HepG2 (cell line): ENCODE results near the gene RIPK3. TPM values are rescaled to one million over a fixed set of nuclear protein-coding genes. Genes with fewer than 3 reads are reported as not detected.

ENCODE experiments used
- BHLHE40 ChIP-seq: IDR thresholded peaks from 2 replicates; pipeline ENCODE4 v1.6.1; 2011; ENCODE audit warnings: low read length, improper control_type of control experiment
- DDIT3 ChIP-seq: sonication (generic); formaldehyde crosslinking; IDR thresholded peaks from 2 replicates; pipeline ENCODE4 v1.4.0; 2020; ENCODE audit warnings: mild to moderate bottlenecking, missing genetic modification reagents
- EHMT2 ChIP-seq: fragments of 200-600 bp; sonication (generic); IDR thresholded peaks from 2 replicates; pipeline ENCODE4 v1.7.0; 2017; ENCODE audit warnings: antibody characterized with exemption, low read depth, low read length, borderline replicate concordance
- FOXA3 ChIP-seq: IDR thresholded peaks from 2 replicates; pipeline ENCODE4 v1.6.1; 2016; ENCODE audit warnings: missing genetic modification reagents, missing compliant biosample characterization
- FOXC1 ChIP-seq: sonication (generic); formaldehyde crosslinking; IDR thresholded peaks from 2 replicates; pipeline ENCODE4 v1.8.0; 2022; ENCODE audit warnings: mild to moderate bottlenecking, missing genetic modification reagents, borderline replicate concordance
- GATAD1 ChIP-seq: IDR thresholded peaks from 2 replicates; pipeline ENCODE4 v1.6.1; 2016; ENCODE audit warnings: missing genetic modification reagents, missing compliant biosample characterization
- GATAD2A ChIP-seq: IDR thresholded peaks from 2 replicates; pipeline ENCODE4 v1.6.1; 2016
- HNRNPL ChIP-seq: fragments of 200-400 bp; formaldehyde crosslinking; IDR thresholded peaks from 2 replicates; pipeline ENCODE4 v1.6.1; 2017; ENCODE audit warnings: mild to moderate bottlenecking, low read depth, low read length
- MAZ ChIP-seq, 2 experiments: sonication (generic) in 1 of 2; formaldehyde crosslinking in 1 of 2; IDR thresholded peaks; 2 replicates each; pipeline versions ENCODE4 v1.5.0 to v1.6.1; 2012 to 2020; ENCODE audit warnings: low read depth in 2 of 2, mild to moderate bottlenecking in 2 of 2, borderline replicate concordance in 1 of 2, improper control_type of control experiment in 1 of 2, low read length in 1 of 2, missing genetic modification reagents in 1 of 2, moderate library complexity in 1 of 2
- MLLT10 ChIP-seq: sonication (generic); formaldehyde crosslinking; IDR thresholded peaks from 2 replicates; pipeline ENCODE4 v1.4.0; 2020; ENCODE audit warnings: missing genetic modification reagents
- MLX ChIP-seq: IDR thresholded peaks from 2 replicates; pipeline ENCODE4 v1.6.1; 2016
- PBX3 ChIP-seq: sonication (generic); formaldehyde crosslinking; IDR thresholded peaks from 2 replicates; pipeline ENCODE4 v1.8.1; 2023; ENCODE audit warnings: missing genetic modification reagents, inconsistent platforms, borderline replicate concordance
- SAP130 ChIP-seq: IDR thresholded peaks from 2 replicates; pipeline ENCODE4 v1.6.1; 2016; ENCODE audit warnings: low read depth
- SKI ChIP-seq: fragments of 450-650 bp; IDR thresholded peaks from one replicate; pipeline ENCODE4 v1.6.1; 2018; ENCODE audit warnings: mild to moderate bottlenecking; ENCODE audit not compliant: partially characterized antibody
- SOX6 ChIP-seq, 2 experiments: fragments of 450-650 bp in 1 of 2; sonication (generic) in 1 of 2; formaldehyde crosslinking in 1 of 2; IDR thresholded peaks; 2 replicates each; pipeline versions ENCODE4 v1.4.0 to v1.6.1; 2017 to 2020; ENCODE audit warnings: antibody characterized with exemption in 1 of 2, mild to moderate bottlenecking in 1 of 2, missing genetic modification reagents in 1 of 2
- ZFP37 ChIP-seq: sonication (generic); formaldehyde crosslinking; IDR thresholded peaks from 2 replicates; pipeline ENCODE4 v1.4.0; 2020; ENCODE audit warnings: missing genetic modification reagents, borderline replicate concordance
- ZMYM3 ChIP-seq: sonication (generic); formaldehyde crosslinking; IDR thresholded peaks from 2 replicates; pipeline ENCODE4 v1.5.1; 2020; ENCODE audit warnings: mild to moderate bottlenecking, missing genetic modification reagents
- polyA plus RNA-seq, 8 experiments: library from polyadenylated mRNA; depleted of rRNA in 3 of 8; stranded (reverse) in 7 of 8; unstranded in 1 of 8; fragments of >200 nt; fragmentation: Illumina TruSeq in 4 of 8; extraction: Trizol in 4 of 8; gene quantifications; 2 replicates each; pipeline versions ENCODE4 v1.2.1 to v1.2.3, GENCODE V29; 2011 to 2016; ENCODE audit warnings: low read depth in 4 of 8, missing spikeins in 1 of 8, mixed read lengths in 1 of 8; ENCODE audit not compliant: insufficient read depth in 1 of 8
- total RNA-seq, 5 experiments: library from RNA; depleted of rRNA; stranded (reverse); fragments of >200 nt; fragmentation: Illumina TruSeq; extraction: Trizol; gene quantifications; 2 replicates each; pipeline ENCODE4 v1.2.3, GENCODE V29; 2016; ENCODE audit warnings: low read depth in 1 of 5
- TF ChIP-seq, protein P1 (sequence below): sonication (generic); formaldehyde crosslinking; IDR thresholded peaks from 2 replicates; pipeline ENCODE4 v1.5.1; 2020; ENCODE audit warnings: mild to moderate bottlenecking, missing genetic modification reagents
- TF ChIP-seq, protein P2 (sequence below): sonication (generic); formaldehyde crosslinking; IDR thresholded peaks from 2 replicates; pipeline ENCODE4 v1.4.0; 2020; ENCODE audit warnings: missing genetic modification reagents
- TF ChIP-seq, protein P3 (sequence below): IDR thresholded peaks from 2 replicates; pipeline ENCODE4 v1.6.1; 2016; ENCODE audit warnings: mild to moderate bottlenecking

Gene RIPK3
- total and polyA plus RNA-seq, 2 of the 13 experiments (the other 11 are each of a cell fraction or from before 2014, with no cell fraction given), result not detected

DNA sequence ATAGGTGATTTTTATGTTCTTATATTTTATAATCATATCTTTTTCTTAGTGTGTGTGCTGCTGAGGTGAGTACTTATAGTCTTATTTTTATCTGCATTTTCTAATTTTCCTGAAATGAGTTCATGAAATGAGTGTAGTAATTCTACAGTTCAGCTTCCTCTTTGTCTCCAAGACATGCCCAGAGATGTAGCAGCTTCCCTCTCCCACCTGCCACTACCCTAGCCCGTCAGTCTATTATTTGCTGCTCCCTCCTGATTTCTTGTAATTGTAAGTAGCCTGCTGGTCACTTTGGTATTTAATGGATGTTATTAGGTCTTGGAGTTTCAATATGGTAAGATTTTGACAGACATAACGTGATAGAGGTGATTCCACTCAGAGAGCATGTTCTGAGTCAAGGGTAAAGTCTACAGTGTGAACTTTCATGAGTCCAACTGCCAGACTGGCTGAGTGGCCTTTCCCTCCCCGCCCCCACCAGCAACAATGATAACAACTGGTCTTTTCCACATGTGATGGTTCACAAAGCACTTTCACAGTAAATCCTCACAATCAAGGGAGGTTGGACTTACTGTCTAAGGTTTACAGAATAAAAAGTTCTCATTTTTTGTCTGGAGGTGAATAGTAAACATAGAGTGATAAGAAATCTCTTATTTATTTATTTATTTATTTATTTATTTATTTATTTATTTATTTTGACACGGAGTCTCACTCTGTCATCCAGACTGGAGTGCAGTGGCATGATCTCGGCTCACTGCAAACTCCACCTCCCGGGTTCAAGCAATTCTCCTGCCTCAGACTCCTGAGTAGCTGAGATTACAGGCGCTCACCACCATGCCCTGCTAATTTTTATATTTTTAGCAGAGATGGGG lies 4.2 kb upstream of the RIPK3 start (continued):
- TF ChIP-seq, protein P1, sequence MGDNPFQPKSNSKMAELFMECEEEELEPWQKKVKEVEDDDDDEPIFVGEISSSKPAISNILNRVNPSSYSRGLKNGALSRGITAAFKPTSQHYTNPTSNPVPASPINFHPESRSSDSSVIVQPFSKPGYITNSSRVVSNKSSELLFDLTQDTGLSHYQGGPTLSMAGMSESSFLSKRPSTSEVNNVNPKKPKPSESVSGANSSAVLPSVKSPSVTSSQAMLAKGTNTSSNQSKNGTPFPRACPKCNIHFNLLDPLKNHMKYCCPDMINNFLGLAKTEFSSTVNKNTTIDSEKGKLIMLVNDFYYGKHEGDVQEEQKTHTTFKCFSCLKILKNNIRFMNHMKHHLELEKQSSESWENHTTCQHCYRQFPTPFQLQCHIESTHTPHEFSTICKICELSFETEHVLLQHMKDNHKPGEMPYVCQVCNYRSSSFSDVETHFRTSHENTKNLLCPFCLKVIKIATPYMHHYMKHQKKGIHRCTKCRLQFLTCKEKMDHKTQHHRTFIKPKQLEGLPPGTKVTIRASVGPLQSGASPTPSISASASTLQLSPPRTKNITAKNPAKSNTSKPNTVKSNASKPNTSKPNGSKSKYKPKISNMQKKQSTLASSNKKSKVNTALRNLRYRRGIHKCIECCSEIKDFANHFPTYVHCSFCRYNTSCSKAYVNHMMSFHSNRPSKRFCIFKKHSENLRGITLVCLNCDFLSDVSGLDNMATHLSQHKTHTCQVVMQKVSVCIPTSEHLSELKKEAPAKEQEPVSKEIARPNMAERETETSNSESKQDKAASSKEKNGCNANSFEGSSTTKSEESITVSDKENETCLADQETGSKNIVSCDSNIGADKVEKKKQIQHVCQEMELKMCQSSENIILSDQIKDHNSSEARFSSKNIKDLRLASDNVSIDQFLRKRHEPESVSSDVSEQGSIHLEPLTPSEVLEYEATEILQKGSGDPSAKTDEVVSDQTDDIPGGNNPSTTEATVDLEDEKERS (CRISPR knock-in tag), result no peak
- TF ChIP-seq, protein P2, sequence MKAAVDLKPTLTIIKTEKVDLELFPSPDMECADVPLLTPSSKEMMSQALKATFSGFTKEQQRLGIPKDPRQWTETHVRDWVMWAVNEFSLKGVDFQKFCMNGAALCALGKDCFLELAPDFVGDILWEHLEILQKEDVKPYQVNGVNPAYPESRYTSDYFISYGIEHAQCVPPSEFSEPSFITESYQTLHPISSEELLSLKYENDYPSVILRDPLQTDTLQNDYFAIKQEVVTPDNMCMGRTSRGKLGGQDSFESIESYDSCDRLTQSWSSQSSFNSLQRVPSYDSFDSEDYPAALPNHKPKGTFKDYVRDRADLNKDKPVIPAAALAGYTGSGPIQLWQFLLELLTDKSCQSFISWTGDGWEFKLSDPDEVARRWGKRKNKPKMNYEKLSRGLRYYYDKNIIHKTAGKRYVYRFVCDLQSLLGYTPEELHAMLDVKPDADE, result no peak
- 0 out of 2 replicates have a peak, but pooled peaks have one; percentile 21 for TF ChIP-seq FOXA3 (CRISPR knock-in tag)
- TF ChIP-seq EHMT2, result no peak
- 0 out of 2 replicates have a peak, but pooled peaks have one; percentile 15 for TF ChIP-seq FOXC1 (CRISPR knock-in tag)
- peak; percentile 47 for TF ChIP-seq GATAD2A (CRISPR knock-in tag)
- TF ChIP-seq, protein P3, sequence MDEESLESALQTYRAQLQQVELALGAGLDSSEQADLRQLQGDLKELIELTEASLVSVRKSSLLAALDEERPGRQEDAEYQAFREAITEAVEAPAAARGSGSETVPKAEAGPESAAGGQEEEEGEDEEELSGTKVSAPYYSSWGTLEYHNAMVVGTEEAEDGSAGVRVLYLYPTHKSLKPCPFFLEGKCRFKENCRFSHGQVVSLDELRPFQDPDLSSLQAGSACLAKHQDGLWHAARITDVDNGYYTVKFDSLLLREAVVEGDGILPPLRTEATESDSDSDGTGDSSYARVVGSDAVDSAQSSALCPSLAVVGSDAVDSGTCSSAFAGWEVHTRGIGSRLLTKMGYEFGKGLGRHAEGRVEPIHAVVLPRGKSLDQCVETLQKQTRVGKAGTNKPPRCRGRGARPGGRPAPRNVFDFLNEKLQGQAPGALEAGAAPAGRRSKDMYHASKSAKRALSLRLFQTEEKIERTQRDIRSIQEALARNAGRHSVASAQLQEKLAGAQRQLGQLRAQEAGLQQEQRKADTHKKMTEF (CRISPR knock-in tag), result 0 out of 2 replicates have a peak, but pooled peaks have one; percentile 39
- peak; percentile 81 for TF ChIP-seq SKI
- peak; percentile 69 for TF ChIP-seq SAP130 (CRISPR knock-in tag)
- peak; percentile 35; the same call in 1 of the 2 replicates for TF ChIP-seq BHLHE40
- TF ChIP-seq HNRNPL, result no peak
- no peak for TF ChIP-seq MLLT10 (CRISPR knock-in tag)
- TF ChIP-seq ZFP37 (CRISPR knock-in tag), result no peak
- TF ChIP-seq DDIT3 (CRISPR knock-in tag), result no peak
- no peak for TF ChIP-seq PBX3 (CRISPR knock-in tag)
- peak; percentile 47; the same call in 1 of the 2 replicates for TF ChIP-seq MLX
- peak; percentile 65; the same call in 1 of the 2 replicates for TF ChIP-seq ZMYM3
- TF ChIP-seq GATAD1 (CRISPR knock-in tag), result 0 out of 2 replicates have a peak, but pooled peaks have one; percentile 5
- no peak for TF ChIP-seq SOX6 (IDR thresholded peaks at IDR 0.05)
- TF ChIP-seq SOX6 (CRISPR knock-in tag; IDR thresholded peaks at IDR 0.05), result peak; percentile 45; the same call in 1 of the 2 replicates
- peak; percentile 43; the same call in 1 of the 2 replicates for TF ChIP-seq MAZ (IDR thresholded peaks at IDR 0.05; ENCODE audit: borderline replicate concordance, low read depth, low read length)
- TF ChIP-seq MAZ (CRISPR knock-in tag; IDR thresholded peaks at IDR 0.05; ENCODE audit: low read depth), result no peak
